NCI-H82 (cell line): Measurements from ENCODE around the gene GYG2.
"Not testable (repeated sequence)": the region's sequence is repeated elsewhere in the genome, so short reads cannot be mapped to it uniquely, and the experiment has no call there.

Experiments
- DNase-seq: peaks from one replicate; lab custom pipeline; 2025; lab: John Stamatoyannopoulos, UW

The GYG2 gene

GRCh38 chrX:2907295-2907694, 78.6 kb downstream of the GYG2 start:
- DNase-seq: no peak

GRCh38 chrX:2908125-2908685, 79.5 kb downstream of the GYG2 start:
- DNase-seq: no peak

- no peak for DNase-seq
Observed at GRCh38 chrX:2910109-2910508, 81.4 kb downstream of the GYG2 start.

GRCh38 chrX:2913118-2913517, 84.4 kb downstream of the GYG2 start:
- DNase-seq: peak; percentile 22

GRCh38 chrX:2917767-2918166, 89.0 kb downstream of the GYG2 start:
- DNase-seq: no peak

- DNase-seq: no peak
Observed at GRCh38 chrX:2921193-2921592, 92.5 kb downstream of the GYG2 start.

- DNase-seq: no peak
Observed at GRCh38 chrX:2921750-2922149, 93.0 kb downstream of the GYG2 start.

- DNase-seq: no peak
Observed at GRCh38 chrX:2924151-2924550, 95.4 kb downstream of the GYG2 start.

GRCh38 chrX:2926255-2926654, 97.5 kb downstream of the GYG2 start:
- DNase-seq: not testable (repeated sequence)

- no peak for DNase-seq
Observed at GRCh38 chrX:2926664-2927275, 98.0 kb downstream of the GYG2 start.

- no peak for DNase-seq
Observed at GRCh38 chrX:2928191-2928582, 99.5 kb downstream of the GYG2 start.

GRCh38 chrX:2928583-2929434, 100.1 kb downstream of the GYG2 start, which contains the start of gene ARSD:
ARSD (minus strand) TSS chrX:2929339; CDS start chrX:2929275, 64 bp downstream.
- DNase-seq: peak; percentile 16

- no peak for DNase-seq
Observed at GRCh38 chrX:2931155-2931554, 102.4 kb downstream of the GYG2 start.

GRCh38 chrX:2931612-2932011, 102.9 kb downstream of the GYG2 start:
- DNase-seq: no peak
